Caco-2 (cell line): ENCODE data around the gene EFCAB5. TPM values are rescaled to one million over a fixed set of nuclear protein-coding genes. Genes with fewer than 3 reads are reported as not detected.

Experiments
- BruUV-seq: library from RNA; stranded (reverse); fragments of 400-500 nt; replicated peaks from 2 replicates; lab custom pipeline; 2021; lab: Mats Ljungman, UMichigan
- CTCF ChIA-PET: fragments of 300-600 bp; sonication (Branson Sonifier 250); formaldehyde crosslinking; loops from one replicate; lab custom pipeline; 2022; ENCODE audit warnings: antibody characterized with exemption; lab: Charles Lee
- POLR2A ChIA-PET: fragments of 300-600 bp; sonication (Branson Sonifier 250); formaldehyde crosslinking; loops from one replicate; lab custom pipeline; 2022; ENCODE audit warnings: antibody characterized with exemption; lab: Charles Lee
- DNase-seq, 2 experiments: peaks; one replicate each; pipeline versions ENCODE4 v3.0.0 to v3.0.0-alpha.2; 2020 to 2022
- H3K27me3 ChIP-seq: replicated peaks from 2 replicates; pipeline ENCODE4 v1.6.0; 2011; ENCODE audit warnings: low read length; ENCODE audit not compliant: control insufficient read depth, insufficient read depth
- H3K36me3 ChIP-seq: 2 replicates; pipeline ENCODE4 v1.5.1; 2011; ENCODE audit warnings: low read length; ENCODE audit not compliant: control insufficient read depth, insufficient read depth
- H3K4me1 ChIP-seq: fragments of 250-450 bp; sonication (Bioruptor Pico); 2 replicates; pipeline ENCODE4 v1.5.1; 2020; ENCODE audit warnings: mild to moderate bottlenecking
- H3K4me3 ChIP-seq: 2 replicates; pipeline ENCODE4 v1.5.1; 2011; ENCODE audit warnings: low read depth, mild to moderate bottlenecking, control low read depth, low read length
- H3K9me3 ChIP-seq: fragments of 250-450 bp; sonication (Bioruptor Pico); 2 replicates; pipeline ENCODE4 v1.5.1; 2020; ENCODE audit warnings: mild to moderate bottlenecking, moderate library complexity
- H3K27ac Mint-ChIP-seq: one replicate; pipeline ENCODE4 v1.8.0; 2022; ENCODE audit warnings: mixed read lengths; ENCODE audit not compliant: unreplicated experiment
- H3K27me3 Mint-ChIP-seq: one replicate; pipeline ENCODE4 v1.8.0; 2022; ENCODE audit warnings: mixed read lengths; ENCODE audit not compliant: insufficient read depth, unreplicated experiment
- H3K36me3 Mint-ChIP-seq: one replicate; pipeline ENCODE4 v1.8.0; 2022; ENCODE audit warnings: mild to moderate bottlenecking, mixed read lengths; ENCODE audit not compliant: insufficient read depth, unreplicated experiment
- H3K4me1 Mint-ChIP-seq: one replicate; pipeline ENCODE4 v1.8.0; 2022; ENCODE audit warnings: low read depth, mixed read lengths; ENCODE audit not compliant: unreplicated experiment
- H3K4me3 Mint-ChIP-seq: one replicate; pipeline ENCODE4 v1.8.0; 2022; ENCODE audit warnings: mild to moderate bottlenecking, moderate library complexity, mixed read lengths; ENCODE audit not compliant: unreplicated experiment
- H3K9me3 Mint-ChIP-seq: one replicate; pipeline ENCODE4 v1.8.0; 2022; ENCODE audit warnings: mixed read lengths; ENCODE audit not compliant: unreplicated experiment
- CTCF ChIP-seq, 2 experiments: fragments of 200-600 bp in 1 of 2; IDR thresholded peaks; 1 replicate in 1 of 2; 2 replicates in 1 of 2; pipeline versions ENCODE4 v1.5.1 to v1.8.0; 2011 to 2022; ENCODE audit warnings: antibody characterized with exemption in 1 of 2, control low read depth in 1 of 2, inconsistent platforms in 1 of 2, low read depth in 1 of 2, low read length in 1 of 2, mild to moderate bottlenecking in 1 of 2, moderate library complexity in 1 of 2; ENCODE audit not compliant: insufficient read depth in 1 of 2, severe bottlenecking in 1 of 2, unreplicated experiment in 1 of 2
- intact Hi-C: fragments of 100-400 bp; cut with micrococcal nuclease; formaldehyde crosslinking; loops from one replicate; pipeline ENCODE4 v1.10.0; 2022; ENCODE audit not compliant: unreplicated experiment
- total RNA-seq: library from RNA; stranded (reverse); gene quantifications from 2 replicates; pipeline ENCODE4 v1.2.3, GENCODE V29; 2022

Gene EFCAB5
- total RNA-seq, 1 experiment from 2014 or later, result 0.43 TPM

- BruUV-seq, result no TSS peak
- Histone ChIP-seq H3K4me3 (no peak overlapping the region), H3K9me3 (no peaks in the 10 kb centered on the region), H3K4me1 (peaks cover 6% of the 10 kb centered on the region), H3K36me3 (no peaks in the 10 kb centered on the region), H3K27me3 (no peaks in the 10 kb centered on the region)
- no peak overlapping the region for H3K27ac Mint-ChIP-seq
- no peak for TF ChIP-seq CTCF (IDR thresholded peaks at IDR 0.05; ENCODE audit: insufficient read depth in 1 of 2, low read depth in 1 of 2, low read length in 1 of 2, severe bottlenecking in 1 of 2, unreplicated experiment in 1 of 2)
- H3K9me3 Mint-ChIP-seq, result no peaks in the 10 kb centered on the region
- ChIA-PET CTCF (interaction anchor here (2.0 kb wide), 1 partner anchor 9 kb away, joined by 10 read pairs; no protein-coding TSS in a partner anchor), POLR2A (no interaction called here)
- H3K27me3 Mint-ChIP-seq, result no peaks in the 10 kb centered on the region
- intact Hi-C loops, result no loop called here
- no peak overlapping the region for H3K4me3 Mint-ChIP-seq
- H3K36me3 Mint-ChIP-seq, result peaks cover 17% of the 10 kb centered on the region
- DNase-seq, result no peak
- H3K4me1 Mint-ChIP-seq, result peaks cover 11% of the 10 kb centered on the region
Observed at GRCh38 chr17:30113213-30113612, 171.8 kb downstream of the EFCAB5 start.

DNA sequence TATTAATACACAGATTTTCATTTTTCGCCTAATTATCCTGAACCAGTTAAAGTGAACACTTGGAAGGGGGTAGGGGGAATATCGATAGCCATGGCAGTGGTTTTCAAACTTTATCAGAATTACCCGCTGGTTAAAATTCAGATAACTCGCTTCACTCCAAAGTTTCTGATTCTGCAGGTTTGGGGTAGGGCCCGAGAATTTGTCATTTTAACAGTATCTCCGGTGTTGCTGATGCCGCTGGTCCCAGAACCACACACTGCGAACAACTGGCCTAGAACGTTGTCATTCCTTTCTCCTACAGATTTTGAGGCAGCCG is 174.9 kb downstream of the EFCAB5 start:
- Histone ChIP-seq H3K4me3 (peak overlapping the region; percentile 67), H3K36me3 (no peaks in the 10 kb centered on the region), H3K27me3 (no peaks in the 10 kb centered on the region), H3K9me3 (no peaks in the 10 kb centered on the region), H3K4me1 (peaks cover 9% of the 10 kb centered on the region)
- DNase-seq, result no peak
- H3K27ac Mint-ChIP-seq, result peak overlapping the region; percentile 98
- POLR2A ChIA-PET, result no interaction called here
- peaks cover 16% of the 10 kb centered on the region for H3K4me1 Mint-ChIP-seq
- no peaks in the 10 kb centered on the region for H3K27me3 Mint-ChIP-seq
- TF ChIP-seq CTCF (IDR thresholded peaks at IDR 0.05; ENCODE audit: insufficient read depth in 1 of 2, low read depth in 1 of 2, low read length in 1 of 2, severe bottlenecking in 1 of 2, unreplicated experiment in 1 of 2), result no peak
- H3K36me3 Mint-ChIP-seq, result peaks cover 46% of the 10 kb centered on the region
- H3K4me3 Mint-ChIP-seq, result peak overlapping the region; percentile 86
- no peaks in the 10 kb centered on the region for H3K9me3 Mint-ChIP-seq
- TSS peak; percentile 98 for BruUV-seq
- CTCF ChIA-PET, result no interaction called here
- intact Hi-C loops, result no loop called here

GRCh38 chr17:30116661-30117551 is 175.5 kb downstream of the EFCAB5 start, which contains the start of gene NSRP1:
Gene NSRP1 (plus strand): TSS chr17:30116816. CDS start chr17:30116844, 28 bp downstream.
- peak within 1 kb of the TSS; percentile 98 for H3K27ac Mint-ChIP-seq
- Histone ChIP-seq H3K9me3 (no peaks in the 10 kb centered on the region), H3K36me3 (no peaks in the 10 kb centered on the region), H3K4me1 (peaks cover 9% of the 10 kb centered on the region), H3K27me3 (no peaks in the 10 kb centered on the region), H3K4me3 (peak within 1 kb of the TSS; percentile 67)
- no peaks in the 10 kb centered on the region for H3K27me3 Mint-ChIP-seq
- BruUV-seq, result TSS peak; percentile 51
- H3K4me3 Mint-ChIP-seq, result peak within 1 kb of the TSS; percentile 86
- ChIA-PET CTCF (interaction anchor here (1.0 to 1.8 kb wide), 2 partner anchors 12 to 120 kb away, joined by 5 to 6 read pairs; no protein-coding TSS in a partner anchor), POLR2A (interaction anchor here (0.6 kb wide), 1 partner anchor 161 kb away, joined by 3 read pairs; no protein-coding TSS in a partner anchor)
- peaks cover 52% of the 10 kb centered on the region for H3K36me3 Mint-ChIP-seq
- H3K9me3 Mint-ChIP-seq, result no peaks in the 10 kb centered on the region
- TF ChIP-seq CTCF (IDR thresholded peaks at IDR 0.05; ENCODE audit: insufficient read depth in 1 of 2, low read depth in 1 of 2, low read length in 1 of 2, severe bottlenecking in 1 of 2, unreplicated experiment in 1 of 2), result no peak
- intact Hi-C loops, result no loop called here
- peaks cover 16% of the 10 kb centered on the region for H3K4me1 Mint-ChIP-seq
- DNase-seq, result peak; percentile 96 to 97
